KMS-11 (cell line): Measurements from ENCODE around the gene RAB21.
A peak's percentile ranks its signal among the peaks of the same experiment; 100 is the strongest.

ENCODE experiments used
- H2AFZ ChIP-seq: fragments of 200-600 bp; sonication (generic); 2 replicates; pipeline ENCODE4 v1.6.1; 2016; ENCODE audit warnings: antibody characterized with exemption, mixed run types, low read depth
- H3K27ac ChIP-seq: fragments of 200-600 bp; sonication (generic); 2 replicates; pipeline ENCODE4 v1.6.1; 2016; ENCODE audit warnings: mild to moderate bottlenecking, mixed run types
- H3K27me3 ChIP-seq: fragments of 200-600 bp; sonication (generic); 2 replicates; pipeline ENCODE4 v1.6.1; 2017; ENCODE audit warnings: mild to moderate bottlenecking, low read depth, mixed run types, moderate library complexity; ENCODE audit not compliant: insufficient read depth
- H3K36me3 ChIP-seq: fragments of 200-600 bp; sonication (generic); 2 replicates; pipeline ENCODE4 v1.6.1; 2017; ENCODE audit warnings: mild to moderate bottlenecking, mixed run types; ENCODE audit not compliant: insufficient read depth
- H3K4me1 ChIP-seq: fragments of 200-600 bp; sonication (generic); 2 replicates; pipeline ENCODE4 v1.6.1; 2016; ENCODE audit warnings: mild to moderate bottlenecking, low read depth, mixed run types; ENCODE audit not compliant: poor library complexity, severe bottlenecking
- H3K4me2 ChIP-seq: fragments of 200-600 bp; sonication (generic); 2 replicates; pipeline ENCODE4 v1.7.0; 2016; ENCODE audit warnings: mild to moderate bottlenecking, mixed run types
- H3K4me3 ChIP-seq: fragments of 200-600 bp; sonication (generic); IDR thresholded peaks from 2 replicates; pipeline ENCODE4 v1.6.1; 2017; ENCODE audit warnings: low read depth, low read length, mixed read lengths; ENCODE audit not compliant: insufficient read depth
- H3K79me2 ChIP-seq: fragments of 200-600 bp; sonication (generic); 2 replicates; pipeline ENCODE4 v1.6.1; 2016; ENCODE audit warnings: low read depth, mixed run types; ENCODE audit not compliant: insufficient read depth
- H3K9ac ChIP-seq: fragments of 200-600 bp; sonication (generic); 2 replicates; pipeline ENCODE4 v1.6.1; 2016; ENCODE audit warnings: mild to moderate bottlenecking, mixed run types
- H4K20me1 ChIP-seq: fragments of 200-600 bp; sonication (generic); 2 replicates; pipeline ENCODE4 v1.6.1; 2016; ENCODE audit warnings: mild to moderate bottlenecking, mixed run types; ENCODE audit not compliant: insufficient read depth
- TF ChIP-seq, protein P1 (sequence below): fragments of 200-600 bp; sonication (generic); conservative IDR thresholded peaks from 2 replicates; pipeline ENCODE4 v1.6.1; 2017; ENCODE audit warnings: low read depth, mild to moderate bottlenecking, antibody characterized with exemption, low read length, moderate library complexity, mixed read lengths

The RAB21 gene, protein sequence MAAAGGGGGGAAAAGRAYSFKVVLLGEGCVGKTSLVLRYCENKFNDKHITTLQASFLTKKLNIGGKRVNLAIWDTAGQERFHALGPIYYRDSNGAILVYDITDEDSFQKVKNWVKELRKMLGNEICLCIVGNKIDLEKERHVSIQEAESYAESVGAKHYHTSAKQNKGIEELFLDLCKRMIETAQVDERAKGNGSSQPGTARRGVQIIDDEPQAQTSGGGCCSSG

DNA sequence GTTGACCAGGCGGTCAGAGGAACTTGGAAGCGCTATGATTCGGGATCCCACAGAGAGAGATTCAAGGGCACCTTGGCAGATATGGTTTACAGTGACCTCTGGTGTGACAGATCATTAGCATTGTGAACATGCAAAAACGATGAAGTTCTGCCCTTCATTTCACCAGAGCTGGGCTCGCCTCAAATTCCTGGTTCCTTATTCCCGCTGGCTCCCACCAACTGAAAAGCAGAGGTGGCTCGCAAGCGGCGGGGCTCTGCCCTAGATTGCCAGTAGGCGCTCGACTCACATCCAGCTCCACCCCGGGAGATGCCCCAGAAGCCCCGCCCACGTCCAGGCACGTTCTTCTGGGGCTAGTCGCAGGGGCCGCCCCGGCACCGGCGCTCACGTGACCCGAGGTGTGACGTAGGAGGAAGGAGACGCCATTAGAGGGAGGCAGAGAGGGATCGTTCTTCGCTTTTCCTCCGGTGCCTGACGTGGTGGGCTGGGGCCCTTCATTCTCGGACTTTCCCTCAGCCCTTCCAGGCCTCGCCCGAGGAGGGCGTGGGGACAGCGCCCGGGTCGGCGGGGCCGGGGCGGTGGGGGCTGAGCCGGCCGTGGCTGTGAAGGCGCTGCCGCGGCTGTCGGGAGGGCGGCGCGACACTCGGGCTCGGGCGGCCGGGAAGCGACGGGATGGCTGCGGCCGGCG is at the start of gene RAB21:
TSS of gene RAB21 (plus strand) at position 403 of the 685 bp plus-strand sequence. CDS start at position 670, 267 bp downstream.
- H3K4me2 ChIP-seq = peak within 1 kb of the TSS; percentile 91
- peaks cover 18% of the 10 kb centered on the region; the same call in 1 of the 2 replicates for H3K36me3 ChIP-seq
- H3K79me2 ChIP-seq = peaks cover 46% of the 10 kb centered on the region
- H2AFZ ChIP-seq = peak within 1 kb of the TSS; percentile 88
- peak within 1 kb of the TSS; percentile 89 for H3K27ac ChIP-seq
- peak within 1 kb of the TSS; percentile 91 for H3K9ac ChIP-seq
- H3K4me1 ChIP-seq = peaks cover 25% of the 10 kb centered on the region
- H4K20me1 ChIP-seq = no peaks in the 10 kb centered on the region
- no peaks in the 10 kb centered on the region for H3K27me3 ChIP-seq
- H3K4me3 ChIP-seq = peak within 1 kb of the TSS; percentile 73
- TF ChIP-seq, protein P1, sequence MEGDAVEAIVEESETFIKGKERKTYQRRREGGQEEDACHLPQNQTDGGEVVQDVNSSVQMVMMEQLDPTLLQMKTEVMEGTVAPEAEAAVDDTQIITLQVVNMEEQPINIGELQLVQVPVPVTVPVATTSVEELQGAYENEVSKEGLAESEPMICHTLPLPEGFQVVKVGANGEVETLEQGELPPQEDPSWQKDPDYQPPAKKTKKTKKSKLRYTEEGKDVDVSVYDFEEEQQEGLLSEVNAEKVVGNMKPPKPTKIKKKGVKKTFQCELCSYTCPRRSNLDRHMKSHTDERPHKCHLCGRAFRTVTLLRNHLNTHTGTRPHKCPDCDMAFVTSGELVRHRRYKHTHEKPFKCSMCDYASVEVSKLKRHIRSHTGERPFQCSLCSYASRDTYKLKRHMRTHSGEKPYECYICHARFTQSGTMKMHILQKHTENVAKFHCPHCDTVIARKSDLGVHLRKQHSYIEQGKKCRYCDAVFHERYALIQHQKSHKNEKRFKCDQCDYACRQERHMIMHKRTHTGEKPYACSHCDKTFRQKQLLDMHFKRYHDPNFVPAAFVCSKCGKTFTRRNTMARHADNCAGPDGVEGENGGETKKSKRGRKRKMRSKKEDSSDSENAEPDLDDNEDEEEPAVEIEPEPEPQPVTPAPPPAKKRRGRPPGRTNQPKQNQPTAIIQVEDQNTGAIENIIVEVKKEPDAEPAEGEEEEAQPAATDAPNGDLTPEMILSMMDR = peak; percentile 34

DNA sequence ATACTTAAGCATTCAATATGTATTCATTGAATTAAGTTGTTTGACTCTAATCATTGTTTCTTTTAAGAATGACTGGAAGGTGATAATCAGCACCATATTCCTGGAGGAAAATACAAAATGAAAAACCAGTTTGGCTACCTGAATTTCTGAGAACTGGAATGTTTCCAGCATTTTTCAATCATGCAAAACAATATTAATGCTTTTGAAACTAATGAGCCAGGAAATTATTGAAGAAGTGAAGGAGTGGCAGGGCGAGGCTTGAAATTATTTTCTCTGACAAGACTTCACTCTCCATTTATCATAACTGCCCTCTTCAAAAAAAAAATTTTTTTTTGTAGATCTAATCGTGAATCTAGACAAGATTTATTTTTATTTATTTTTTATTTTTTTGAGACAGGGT is 49.7 kb upstream of the RAB21 start:
- Histone ChIP-seq H3K9ac (no peak overlapping the region), H3K4me3 (no peak overlapping the region), H3K4me1 (no peaks in the 10 kb centered on the region), H4K20me1 (no peaks in the 10 kb centered on the region), H3K36me3 (no peaks in the 10 kb centered on the region), H3K27ac (no peak overlapping the region), H3K79me2 (no peaks in the 10 kb centered on the region), H2AFZ (no peak overlapping the region), H3K4me2 (no peak overlapping the region), H3K27me3 (no peaks in the 10 kb centered on the region)
- TF ChIP-seq, protein P1 = no peak

DNA sequence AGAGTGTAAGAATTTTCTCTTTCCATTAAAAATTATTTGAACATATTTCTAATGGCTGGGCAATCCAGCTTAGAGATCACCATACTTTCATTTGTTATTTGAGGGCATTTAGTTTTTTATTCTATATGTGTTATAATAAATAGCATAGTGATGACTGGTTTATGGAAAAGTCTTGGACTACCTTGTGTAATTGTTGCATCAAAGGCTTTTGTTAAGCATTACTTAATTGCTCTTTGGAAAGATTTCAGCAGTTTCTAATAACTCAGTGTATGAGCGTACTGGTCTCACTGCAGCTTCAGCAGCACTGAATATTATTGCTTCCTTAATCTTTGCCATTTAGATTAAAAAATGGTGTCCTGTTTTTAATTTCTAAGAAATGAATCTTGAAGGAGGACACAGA is 46.0 kb upstream of the RAB21 start:
- Histone ChIP-seq H3K36me3 (no peaks in the 10 kb centered on the region), H4K20me1 (no peaks in the 10 kb centered on the region), H3K4me1 (no peaks in the 10 kb centered on the region), H3K27ac (no peak overlapping the region), H3K27me3 (no peaks in the 10 kb centered on the region), H3K79me2 (no peaks in the 10 kb centered on the region), H3K9ac (no peak overlapping the region), H2AFZ (no peak overlapping the region), H3K4me3 (no peak overlapping the region), H3K4me2 (no peak overlapping the region)
- TF ChIP-seq, protein P1 = no peak

DNA sequence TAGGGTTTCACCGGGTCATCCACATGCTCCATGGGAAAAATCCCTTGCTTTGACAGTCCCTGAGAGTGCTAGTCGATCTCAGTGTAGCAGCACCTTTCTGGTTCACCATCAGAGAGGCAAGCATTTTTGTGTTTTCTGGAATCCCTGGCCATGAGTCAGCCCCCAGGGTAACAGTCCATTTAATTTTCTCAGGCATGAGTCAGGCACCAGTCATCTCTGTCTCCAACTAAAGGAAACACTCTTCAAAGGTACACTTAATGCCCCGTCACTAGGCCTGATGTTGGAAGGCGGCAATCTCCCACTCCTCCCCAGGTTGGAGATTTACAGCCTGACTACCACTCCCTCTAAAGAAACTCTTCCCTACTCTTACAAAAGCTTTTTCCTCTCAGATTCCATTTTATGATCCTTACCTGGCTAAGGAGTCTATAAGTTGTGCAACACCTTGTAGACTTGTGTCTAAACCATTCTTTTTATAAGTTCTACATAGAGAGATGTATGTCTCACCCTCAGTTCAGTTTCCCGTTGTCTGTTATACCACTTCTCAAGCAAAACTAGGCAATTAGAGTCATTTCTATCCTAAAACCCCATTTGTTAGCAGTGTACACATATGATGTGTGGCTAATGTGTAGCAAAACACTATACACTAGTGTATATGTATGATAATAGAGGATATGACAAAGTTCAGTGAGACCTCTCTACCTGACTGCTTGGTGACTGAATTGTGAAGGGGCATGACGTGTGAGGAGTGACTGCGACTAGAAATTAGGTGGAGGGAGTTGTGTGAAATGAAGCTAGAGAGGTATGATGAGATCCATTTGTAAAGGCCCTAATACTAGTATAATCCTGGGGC is 44.2 kb upstream of the RAB21 start:
- Histone ChIP-seq H3K79me2 (no peaks in the 10 kb centered on the region), H4K20me1 (no peaks in the 10 kb centered on the region), H3K27ac (no peak overlapping the region), H3K27me3 (no peaks in the 10 kb centered on the region), H2AFZ (no peak overlapping the region), H3K4me1 (no peaks in the 10 kb centered on the region), H3K4me2 (no peak overlapping the region), H3K9ac (no peak overlapping the region), H3K4me3 (no peak overlapping the region), H3K36me3 (no peaks in the 10 kb centered on the region)
- TF ChIP-seq, protein P1 = no peak
